NCI-H226 (cell line): ENCODE results near the gene TSPY9.
"Not testable (repeated sequence)": the region's sequence is repeated elsewhere in the genome, so short reads cannot be mapped to it uniquely, and the experiment has no call there.

Source experiments
- DNase-seq: peaks from one replicate; pipeline ENCODE4 v3.0.0-alpha.2; 2015

TSPY9 gene, protein sequence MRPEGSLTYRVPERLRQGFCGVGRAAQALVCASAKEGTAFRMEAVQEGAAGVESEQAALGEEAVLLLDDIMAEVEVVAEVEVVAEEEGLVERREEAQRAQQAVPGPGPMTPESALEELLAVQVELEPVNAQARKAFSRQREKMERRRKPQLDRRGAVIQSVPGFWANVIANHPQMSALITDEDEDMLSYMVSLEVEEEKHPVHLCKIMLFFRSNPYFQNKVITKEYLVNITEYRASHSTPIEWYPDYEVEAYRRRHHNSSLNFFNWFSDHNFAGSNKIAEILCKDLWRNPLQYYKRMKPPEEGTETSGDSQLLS

DNA sequence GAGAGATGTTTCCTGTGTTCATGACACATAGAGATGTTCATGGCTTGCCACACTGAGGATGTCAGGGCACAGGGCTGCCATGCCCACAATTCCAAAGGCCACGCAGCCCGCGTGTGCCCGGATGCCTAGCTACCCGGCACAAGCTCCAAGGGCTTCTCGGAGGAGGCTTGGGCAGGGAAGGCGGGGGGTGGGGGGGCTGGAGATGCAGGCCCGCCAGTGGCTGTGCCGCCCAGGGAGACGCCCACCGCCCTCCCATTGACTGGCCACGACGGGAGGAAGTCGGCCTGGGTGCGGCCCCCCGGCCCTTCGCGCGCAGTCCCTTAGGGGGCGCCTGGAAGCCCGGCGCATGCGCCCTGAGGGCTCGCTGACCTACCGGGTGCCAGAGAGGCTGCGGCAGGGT is at the start of gene TSPY9:
TSS of gene TSPY9 (plus strand) at position 301 of the 400 bp plus-strand sequence. CDS start at position 347, 46 bp downstream.
- DNase-seq, result not testable (repeated sequence)

DNA sequence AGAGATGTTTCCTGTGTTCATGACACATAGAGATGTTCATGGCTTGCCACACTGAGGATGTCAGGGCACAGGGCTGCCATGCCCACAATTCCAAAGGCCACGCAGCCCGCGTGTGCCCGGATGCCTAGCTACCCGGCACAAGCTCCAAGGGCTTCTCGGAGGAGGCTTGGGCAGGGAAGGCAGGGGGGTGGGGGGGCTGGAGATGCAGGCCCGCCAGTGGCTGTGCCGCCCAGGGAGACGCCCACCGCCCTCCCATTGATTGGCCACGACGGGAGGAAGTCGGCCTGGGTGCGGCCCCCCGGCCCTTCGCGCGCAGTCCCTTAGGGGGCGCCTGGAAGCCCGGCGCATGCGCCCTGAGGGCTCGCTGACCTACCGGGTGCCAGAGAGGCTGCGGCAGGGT is 20.4 kb upstream of the TSPY9 start, which contains the start of gene TSPY1:
TSS of gene TSPY1 (plus strand) at position 301 of the 400 bp plus-strand sequence. CDS start at position 347, 46 bp downstream.
- not testable (repeated sequence) for DNase-seq

DNA sequence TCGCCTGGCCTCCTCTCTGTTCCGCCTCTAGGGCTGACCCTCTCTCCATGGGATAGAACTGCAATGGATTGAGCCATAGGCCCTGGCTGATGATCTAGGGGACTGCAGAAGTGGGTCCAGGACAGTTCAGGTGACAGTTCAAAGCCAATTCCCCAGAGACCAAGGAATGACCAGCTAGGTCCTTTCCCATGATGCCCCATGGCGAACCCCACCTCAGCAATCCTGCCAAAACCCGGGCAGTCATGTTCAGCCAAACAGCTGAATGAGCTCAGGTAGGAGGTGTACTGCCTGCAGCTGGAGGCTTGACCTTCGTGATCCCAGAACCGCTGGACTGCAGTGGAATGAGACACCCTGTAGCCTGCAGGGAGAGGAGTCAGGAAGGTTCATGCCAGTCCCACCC is 17.3 kb downstream of the TSPY9 start:
- DNase-seq, result not testable (repeated sequence)

DNA sequence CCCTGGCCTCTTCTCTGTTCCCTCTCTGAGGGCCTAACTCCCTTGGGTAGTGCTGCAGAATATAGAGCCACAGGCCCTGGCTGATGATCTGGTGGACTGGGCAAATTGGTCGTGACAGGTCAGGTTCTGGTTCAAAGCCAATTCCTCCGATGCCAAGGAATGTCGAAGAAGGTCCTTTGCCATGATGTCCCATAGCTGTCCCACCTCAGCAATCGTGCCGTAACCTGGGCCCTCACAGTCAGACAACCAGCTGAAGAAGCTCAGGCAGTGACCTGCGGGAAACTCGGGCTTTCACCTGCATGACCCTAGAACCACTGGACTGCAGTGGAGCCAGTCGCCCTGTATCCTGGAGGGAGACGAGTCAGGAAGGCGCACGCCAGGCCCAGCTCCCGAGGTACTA is 29.2 kb downstream of the TSPY9 start:
- DNase-seq, result not testable (repeated sequence)

DNA sequence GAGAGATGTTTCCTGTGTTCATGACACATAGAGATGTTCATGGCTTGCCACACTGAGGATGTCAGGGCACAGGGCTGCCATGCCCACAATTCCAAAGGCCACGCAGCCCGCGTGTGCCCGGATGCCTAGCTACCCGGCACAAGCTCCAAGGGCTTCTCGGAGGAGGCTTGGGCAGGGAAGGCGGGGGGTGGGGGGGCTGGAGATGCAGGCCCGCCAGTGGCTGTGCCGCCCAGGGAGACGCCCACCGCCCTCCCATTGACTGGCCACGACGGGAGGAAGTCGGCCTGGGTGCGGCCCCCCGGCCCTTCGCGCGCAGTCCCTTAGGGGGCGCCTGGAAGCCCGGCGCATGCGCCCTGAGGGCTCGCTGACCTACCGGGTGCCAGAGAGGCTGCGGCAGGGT is 40.5 kb downstream of the TSPY9 start, which contains the start of gene TSPY10:
TSS of gene TSPY10 (plus strand) at position 301 of the 400 bp plus-strand sequence. CDS start at position 347, 46 bp downstream.
- not testable (repeated sequence) for DNase-seq
